ENCODE measurements around the gene FOXA2. TPM values are rescaled to one million over a fixed set of nuclear protein-coding genes. Genes with fewer than 3 reads are reported as not detected.

Gene FOXA2
- total and polyA plus RNA-seq, 2 of the 13 experiments (the other 11 are each of a cell fraction or from before 2014, with no cell fraction given): 8.8 to 12.2 TPM

GRCh38 chr20:22579711-22580697 lies 4.4 kb downstream of the FOXA2 start (continued):
- TF ChIP-seq ZC3H13 (CRISPR knock-in tag; IDR thresholded peaks at IDR 0.05) (peak; percentile 99), ZNF143 (CRISPR knock-in tag; IDR thresholded peaks at IDR 0.05) (peak; percentile 9; the same call in 1 of the 2 replicates), TARDBP (CRISPR knock-in tag; IDR thresholded peaks at IDR 0.05) (peak; percentile 52; the same call in 1 of the 2 replicates), ZNF24 (IDR thresholded peaks at IDR 0.05) (no peak), ZNF605 (CRISPR knock-in tag; IDR thresholded peaks at IDR 0.05) (0 out of 2 replicates have a peak, but pooled peaks have one; percentile 24), HHEX (CRISPR knock-in tag; IDR thresholded peaks at IDR 0.05) (no peak), ZNF326 (CRISPR knock-in tag; IDR thresholded peaks at IDR 0.05; ENCODE audit: borderline replicate concordance) (0 out of 2 replicates have a peak, but pooled peaks have one; percentile 72), STAG1 (CRISPR knock-in tag; IDR thresholded peaks at IDR 0.05) (peak; percentile 25; the same call in 1 of the 2 replicates), TOPORS (CRISPR knock-in tag; IDR thresholded peaks at IDR 0.05) (0 out of 2 replicates have a peak, but pooled peaks have one; percentile 31), ZNF7 (CRISPR knock-in tag; IDR thresholded peaks at IDR 0.05) (no peak)
- TF ChIP-seq, protein P1, sequence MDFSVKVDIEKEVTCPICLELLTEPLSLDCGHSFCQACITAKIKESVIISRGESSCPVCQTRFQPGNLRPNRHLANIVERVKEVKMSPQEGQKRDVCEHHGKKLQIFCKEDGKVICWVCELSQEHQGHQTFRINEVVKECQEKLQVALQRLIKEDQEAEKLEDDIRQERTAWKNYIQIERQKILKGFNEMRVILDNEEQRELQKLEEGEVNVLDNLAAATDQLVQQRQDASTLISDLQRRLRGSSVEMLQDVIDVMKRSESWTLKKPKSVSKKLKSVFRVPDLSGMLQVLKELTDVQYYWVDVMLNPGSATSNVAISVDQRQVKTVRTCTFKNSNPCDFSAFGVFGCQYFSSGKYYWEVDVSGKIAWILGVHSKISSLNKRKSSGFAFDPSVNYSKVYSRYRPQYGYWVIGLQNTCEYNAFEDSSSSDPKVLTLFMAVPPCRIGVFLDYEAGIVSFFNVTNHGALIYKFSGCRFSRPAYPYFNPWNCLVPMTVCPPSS (IDR thresholded peaks at IDR 0.05): no peak
- TF ChIP-seq, protein P2, sequence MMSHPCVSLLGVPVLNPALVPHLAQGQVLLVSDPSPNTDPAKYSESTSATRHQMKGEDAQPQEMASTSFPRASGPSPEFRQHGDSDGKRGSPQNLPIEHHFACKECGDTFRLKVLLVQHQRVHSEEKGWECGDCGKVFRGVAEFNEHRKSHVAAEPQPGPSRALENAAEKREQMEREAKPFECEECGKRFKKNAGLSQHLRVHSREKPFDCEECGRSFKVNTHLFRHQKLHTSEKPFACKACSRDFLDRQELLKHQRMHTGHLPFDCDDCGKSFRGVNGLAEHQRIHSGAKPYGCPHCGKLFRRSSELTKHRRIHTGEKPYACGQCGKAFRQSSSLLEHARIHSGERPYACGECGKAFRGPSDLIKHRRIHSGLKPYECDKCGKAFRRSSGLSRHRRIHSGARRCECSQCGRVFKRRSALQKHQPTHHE (CRISPR knock-in tag; IDR thresholded peaks at IDR 0.05; ENCODE audit: borderline replicate concordance): peak; percentile 48; the same call in 1 of the 2 replicates
- TF ChIP-seq, protein P3, sequence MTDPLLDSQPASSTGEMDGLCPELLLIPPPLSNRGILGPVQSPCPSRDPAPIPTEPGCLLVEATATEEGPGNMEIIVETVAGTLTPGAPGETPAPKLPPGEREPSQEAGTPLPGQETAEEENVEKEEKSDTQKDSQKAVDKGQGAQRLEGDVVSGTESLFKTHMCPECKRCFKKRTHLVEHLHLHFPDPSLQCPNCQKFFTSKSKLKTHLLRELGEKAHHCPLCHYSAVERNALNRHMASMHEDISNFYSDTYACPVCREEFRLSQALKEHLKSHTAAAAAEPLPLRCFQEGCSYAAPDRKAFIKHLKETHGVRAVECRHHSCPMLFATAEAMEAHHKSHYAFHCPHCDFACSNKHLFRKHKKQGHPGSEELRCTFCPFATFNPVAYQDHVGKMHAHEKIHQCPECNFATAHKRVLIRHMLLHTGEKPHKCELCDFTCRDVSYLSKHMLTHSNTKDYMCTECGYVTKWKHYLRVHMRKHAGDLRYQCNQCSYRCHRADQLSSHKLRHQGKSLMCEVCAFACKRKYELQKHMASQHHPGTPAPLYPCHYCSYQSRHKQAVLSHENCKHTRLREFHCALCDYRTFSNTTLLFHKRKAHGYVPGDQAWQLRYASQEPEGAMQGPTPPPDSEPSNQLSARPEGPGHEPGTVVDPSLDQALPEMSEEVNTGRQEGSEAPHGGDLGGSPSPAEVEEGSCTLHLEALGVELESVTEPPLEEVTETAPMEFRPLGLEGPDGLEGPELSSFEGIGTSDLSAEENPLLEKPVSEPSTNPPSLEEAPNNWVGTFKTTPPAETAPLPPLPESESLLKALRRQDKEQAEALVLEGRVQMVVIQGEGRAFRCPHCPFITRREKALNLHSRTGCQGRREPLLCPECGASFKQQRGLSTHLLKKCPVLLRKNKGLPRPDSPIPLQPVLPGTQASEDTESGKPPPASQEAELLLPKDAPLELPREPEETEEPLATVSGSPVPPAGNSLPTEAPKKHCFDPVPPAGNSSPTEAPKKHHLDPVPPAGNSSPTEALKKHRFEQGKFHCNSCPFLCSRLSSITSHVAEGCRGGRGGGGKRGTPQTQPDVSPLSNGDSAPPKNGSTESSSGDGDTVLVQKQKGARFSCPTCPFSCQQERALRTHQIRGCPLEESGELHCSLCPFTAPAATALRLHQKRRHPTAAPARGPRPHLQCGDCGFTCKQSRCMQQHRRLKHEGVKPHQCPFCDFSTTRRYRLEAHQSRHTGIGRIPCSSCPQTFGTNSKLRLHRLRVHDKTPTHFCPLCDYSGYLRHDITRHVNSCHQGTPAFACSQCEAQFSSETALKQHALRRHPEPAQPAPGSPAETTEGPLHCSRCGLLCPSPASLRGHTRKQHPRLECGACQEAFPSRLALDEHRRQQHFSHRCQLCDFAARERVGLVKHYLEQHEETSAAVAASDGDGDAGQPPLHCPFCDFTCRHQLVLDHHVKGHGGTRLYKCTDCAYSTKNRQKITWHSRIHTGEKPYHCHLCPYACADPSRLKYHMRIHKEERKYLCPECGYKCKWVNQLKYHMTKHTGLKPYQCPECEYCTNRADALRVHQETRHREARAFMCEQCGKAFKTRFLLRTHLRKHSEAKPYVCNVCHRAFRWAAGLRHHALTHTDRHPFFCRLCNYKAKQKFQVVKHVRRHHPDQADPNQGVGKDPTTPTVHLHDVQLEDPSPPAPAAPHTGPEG (CRISPR knock-in tag; IDR thresholded peaks at IDR 0.05): 0 out of 2 replicates have a peak, but pooled peaks have one; percentile 28
- TF ChIP-seq, protein P4, sequence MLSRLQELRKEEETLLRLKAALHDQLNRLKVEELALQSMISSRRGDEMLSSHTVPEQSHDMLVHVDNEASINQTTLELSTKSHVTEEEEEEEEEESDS (CRISPR knock-in tag; IDR thresholded peaks at IDR 0.05; ENCODE audit: borderline replicate concordance): 0 out of 2 replicates have a peak, but pooled peaks have one; percentile 56
- TF ChIP-seq, protein P5, sequence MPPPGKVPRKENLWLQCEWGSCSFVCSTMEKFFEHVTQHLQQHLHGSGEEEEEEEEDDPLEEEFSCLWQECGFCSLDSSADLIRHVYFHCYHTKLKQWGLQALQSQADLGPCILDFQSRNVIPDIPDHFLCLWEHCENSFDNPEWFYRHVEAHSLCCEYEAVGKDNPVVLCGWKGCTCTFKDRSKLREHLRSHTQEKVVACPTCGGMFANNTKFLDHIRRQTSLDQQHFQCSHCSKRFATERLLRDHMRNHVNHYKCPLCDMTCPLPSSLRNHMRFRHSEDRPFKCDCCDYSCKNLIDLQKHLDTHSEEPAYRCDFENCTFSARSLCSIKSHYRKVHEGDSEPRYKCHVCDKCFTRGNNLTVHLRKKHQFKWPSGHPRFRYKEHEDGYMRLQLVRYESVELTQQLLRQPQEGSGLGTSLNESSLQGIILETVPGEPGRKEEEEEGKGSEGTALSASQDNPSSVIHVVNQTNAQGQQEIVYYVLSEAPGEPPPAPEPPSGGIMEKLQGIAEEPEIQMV (CRISPR knock-in tag; IDR thresholded peaks at IDR 0.05; ENCODE audit: low read depth): 0 out of 2 replicates have a peak, but pooled peaks have one; percentile 38
- TF ChIP-seq, protein P6, sequence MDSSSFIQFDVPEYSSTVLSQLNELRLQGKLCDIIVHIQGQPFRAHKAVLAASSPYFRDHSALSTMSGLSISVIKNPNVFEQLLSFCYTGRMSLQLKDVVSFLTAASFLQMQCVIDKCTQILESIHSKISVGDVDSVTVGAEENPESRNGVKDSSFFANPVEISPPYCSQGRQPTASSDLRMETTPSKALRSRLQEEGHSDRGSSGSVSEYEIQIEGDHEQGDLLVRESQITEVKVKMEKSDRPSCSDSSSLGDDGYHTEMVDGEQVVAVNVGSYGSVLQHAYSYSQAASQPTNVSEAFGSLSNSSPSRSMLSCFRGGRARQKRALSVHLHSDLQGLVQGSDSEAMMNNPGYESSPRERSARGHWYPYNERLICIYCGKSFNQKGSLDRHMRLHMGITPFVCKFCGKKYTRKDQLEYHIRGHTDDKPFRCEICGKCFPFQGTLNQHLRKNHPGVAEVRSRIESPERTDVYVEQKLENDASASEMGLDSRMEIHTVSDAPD (CRISPR knock-in tag; IDR thresholded peaks at IDR 0.05): no peak; the same call in 1 of the 2 replicates
